Measurements from ENCODE around the gene OR8B12. TPM values are rescaled to one million over a fixed set of nuclear protein-coding genes. Genes with fewer than 3 reads are reported as not detected.

The OR8B12 gene
- total RNA-seq, 1 donor from 2014 or later = not detected

DNA sequence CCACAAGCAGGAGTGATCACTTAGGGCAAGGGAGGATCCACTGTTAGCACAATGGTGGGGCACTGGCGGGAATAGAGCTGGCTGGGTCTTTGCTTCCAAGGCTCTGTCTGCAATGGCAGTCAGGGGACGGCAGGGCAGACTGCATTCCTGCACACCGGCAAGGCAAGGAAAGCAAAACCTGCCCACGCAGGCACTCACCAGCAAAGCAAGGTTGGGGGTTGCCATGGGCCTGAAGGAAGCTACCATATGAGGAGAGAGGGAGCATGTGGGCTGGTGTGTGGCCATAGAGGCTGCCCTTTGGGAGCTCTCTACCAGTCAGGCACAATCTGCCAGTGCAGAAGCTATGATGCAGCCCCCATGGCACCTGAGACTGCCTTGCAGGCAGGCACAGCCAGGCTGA lies 33.2 kb downstream of the OR8B12 start:
- Histone ChIP-seq H3K4me1 (no peaks in the 10 kb centered on the region), H3K27me3 (peaks cover 5% of the 10 kb centered on the region), H3K36me3 (no peaks in the 10 kb centered on the region), H3K27ac (no peak overlapping the region), H3K4me3 (no peak overlapping the region), H3K9me3 (no peaks in the 10 kb centered on the region)
- no peak for DNase-seq
- intact Hi-C loops (cut with DNase I) = no loop called here
- no peak for ATAC-seq
- TF ChIP-seq, protein P1, sequence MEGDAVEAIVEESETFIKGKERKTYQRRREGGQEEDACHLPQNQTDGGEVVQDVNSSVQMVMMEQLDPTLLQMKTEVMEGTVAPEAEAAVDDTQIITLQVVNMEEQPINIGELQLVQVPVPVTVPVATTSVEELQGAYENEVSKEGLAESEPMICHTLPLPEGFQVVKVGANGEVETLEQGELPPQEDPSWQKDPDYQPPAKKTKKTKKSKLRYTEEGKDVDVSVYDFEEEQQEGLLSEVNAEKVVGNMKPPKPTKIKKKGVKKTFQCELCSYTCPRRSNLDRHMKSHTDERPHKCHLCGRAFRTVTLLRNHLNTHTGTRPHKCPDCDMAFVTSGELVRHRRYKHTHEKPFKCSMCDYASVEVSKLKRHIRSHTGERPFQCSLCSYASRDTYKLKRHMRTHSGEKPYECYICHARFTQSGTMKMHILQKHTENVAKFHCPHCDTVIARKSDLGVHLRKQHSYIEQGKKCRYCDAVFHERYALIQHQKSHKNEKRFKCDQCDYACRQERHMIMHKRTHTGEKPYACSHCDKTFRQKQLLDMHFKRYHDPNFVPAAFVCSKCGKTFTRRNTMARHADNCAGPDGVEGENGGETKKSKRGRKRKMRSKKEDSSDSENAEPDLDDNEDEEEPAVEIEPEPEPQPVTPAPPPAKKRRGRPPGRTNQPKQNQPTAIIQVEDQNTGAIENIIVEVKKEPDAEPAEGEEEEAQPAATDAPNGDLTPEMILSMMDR (IDR thresholded peaks at IDR 0.05) = no peak

DNA sequence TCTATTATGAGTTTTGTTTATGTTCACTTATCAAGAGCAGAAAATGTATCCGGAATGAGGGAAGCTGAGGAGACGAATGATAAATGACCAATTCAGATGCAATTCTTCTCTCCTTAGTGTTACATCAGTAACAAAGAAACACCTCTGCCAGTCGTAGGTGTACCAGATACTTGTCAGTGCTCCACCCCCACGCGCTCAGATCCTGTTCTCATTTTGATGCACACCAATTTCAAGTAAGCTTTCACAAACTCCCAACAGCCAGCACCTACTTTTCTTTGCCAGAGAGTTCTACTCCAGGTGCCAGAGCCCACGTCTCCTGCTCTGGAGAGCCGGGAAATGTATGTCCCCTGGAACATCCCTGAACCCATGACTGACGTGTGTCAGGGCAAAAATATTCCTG lies 43.7 kb downstream of the OR8B12 start:
- no peaks in the 10 kb centered on the region for H3K4me1 ChIP-seq
- no peak overlapping the region for H3K27ac ChIP-seq
- H3K4me3 ChIP-seq = no peak overlapping the region
- TF ChIP-seq, protein P1 (IDR thresholded peaks at IDR 0.05) = no peak
- DNase-seq = no peak
- H3K36me3 ChIP-seq = no peaks in the 10 kb centered on the region
- H3K9me3 ChIP-seq = no peaks in the 10 kb centered on the region
- no peak for ATAC-seq
- no peaks in the 10 kb centered on the region for H3K27me3 ChIP-seq
- intact Hi-C loops (cut with DNase I) = no loop called here

DNA sequence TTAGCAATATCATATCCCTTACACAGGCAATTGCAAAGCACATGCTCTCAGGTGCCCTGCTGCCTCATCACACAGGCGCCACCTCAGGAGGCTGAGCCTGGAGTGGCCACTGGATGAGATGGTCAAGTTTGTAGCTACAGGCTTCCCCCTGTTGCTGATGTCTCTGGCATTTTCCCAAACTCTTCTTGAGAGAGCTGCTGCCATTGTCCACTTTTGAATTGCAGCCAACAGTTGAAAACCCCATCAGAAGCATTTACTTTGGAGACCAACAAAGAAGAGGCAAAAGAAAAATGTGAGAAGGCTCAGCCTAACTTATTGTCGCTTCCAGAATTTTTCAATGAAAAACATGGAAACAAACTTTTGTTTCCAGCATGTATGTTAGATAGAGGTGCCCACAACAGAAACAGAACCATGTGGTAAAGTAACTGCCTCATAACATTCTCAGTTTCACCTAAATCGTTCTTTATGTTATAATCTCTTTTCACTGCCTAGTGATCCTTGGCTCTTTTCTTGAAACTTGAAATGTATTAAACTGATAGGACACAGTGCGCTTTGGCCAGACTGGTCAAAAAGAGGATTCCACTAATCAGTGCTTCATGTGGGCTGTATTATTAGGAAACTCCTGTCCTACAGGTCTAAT lies 50.3 kb downstream of the OR8B12 start:
- Histone ChIP-seq H3K4me1 (no peaks in the 10 kb centered on the region), H3K9me3 (no peaks in the 10 kb centered on the region), H3K27me3 (no peaks in the 10 kb centered on the region), H3K4me3 (no peak overlapping the region), H3K36me3 (no peaks in the 10 kb centered on the region), H3K27ac (no peak overlapping the region)
- intact Hi-C loops (cut with DNase I) = no loop called here
- DNase-seq (no peak), ATAC-seq (no peak)
- TF ChIP-seq, protein P1 (IDR thresholded peaks at IDR 0.05) = no peak

Other genes with a start within 250 kb of the OR8B12 start
- gene OR8D1, start 229.7 kb downstream of the OR8B12 start, total RNA-seq = not detected
- not detected for gene OR8D2, start 223.5 kb downstream of the OR8B12 start, total RNA-seq
- not detected for gene OR8B2, start 159.2 kb downstream of the OR8B12 start, total RNA-seq
- gene OR8B3, start 144.6 kb downstream of the OR8B12 start, total RNA-seq = not detected
- not detected for gene OR8B4, start 118.8 kb downstream of the OR8B12 start, total RNA-seq
- gene OR8B8, start 98.0 kb downstream of the OR8B12 start, total RNA-seq = not detected
- gene OR8A1, start 26.3 kb upstream of the OR8B12 start, total RNA-seq = not detected
- not detected for gene PANX3, start 67.8 kb upstream of the OR8B12 start, total RNA-seq
- gene TBRG1, start 79.2 kb upstream of the OR8B12 start, total RNA-seq = 44.9 TPM
- gene SIAE, start 130.1 kb upstream of the OR8B12 start, total RNA-seq = 41.6 TPM
- gene SPA17, start 130.2 kb upstream of the OR8B12 start, total RNA-seq = 4.8 TPM
- 79.9 TPM for gene NRGN, start 196.3 kb upstream of the OR8B12 start, total RNA-seq
- 40.1 TPM for gene VSIG2, start 208.6 kb upstream of the OR8B12 start, total RNA-seq
- 164 TPM for gene ESAM, start 218.6 kb upstream of the OR8B12 start, total RNA-seq

Data from upper lobe of right lung (tissue), 1 donor.